ENCODE data around the gene MAPK10.

GRCh38 chr4:85967872-85968271, 392.0 kb downstream of the MAPK10 start:
- TF ChIP-seq CBFB (IDR thresholded peaks at IDR 0.05; ENCODE audit: low read depth) (no peak), SMARCA5 (IDR thresholded peaks at IDR 0.05) (no peak), CTCF (IDR thresholded peaks at IDR 0.05 in 2 of 3, conservative IDR thresholded peaks at IDR 0.05 in 1 of 3; ENCODE audit: control insufficient read depth in 2 of 3, extremely low read depth in 1 of 3, insufficient read depth in 1 of 3, low read depth in 3 of 3, low read length in 3 of 3) (no peak), EP300 (IDR thresholded peaks at IDR 0.05; ENCODE audit: borderline replicate concordance in 1 of 2, control insufficient read depth in 1 of 2, low read depth in 2 of 2, low read length in 2 of 2) (no peak)

All from GM12878 (cell line).